T-cell (primary cell): ENCODE data around the gene OR13J1. TPM values are rescaled to one million over a fixed set of nuclear protein-coding genes. Genes with fewer than 3 reads are reported as not detected.
A peak's percentile ranks its signal among the peaks of the same experiment; 100 is the strongest.

Experiments
- ATAC-seq, 4 experiments: fragments of 200-7000 bp in 3 of 4; fragments of 150-1000 bp in 1 of 4; cut with Tn5 transposase; replicated peaks in 1 of 4; 1 replicate in 3 of 4; 2 replicates in 1 of 4; pipeline ENCODE4 v1.10.0; 2021; ENCODE audit warnings: moderate library complexity in 3 of 4, mild to moderate bottlenecking in 2 of 4, moderate number of reproducible peaks in 1 of 4
- CTCF ChIA-PET, 2 donors: fragments of 300-600 bp; sonication (Branson Sonifier 250); formaldehyde crosslinking; loops; one replicate each; lab custom pipeline; 2022; ENCODE audit warnings: antibody characterized with exemption in 2 of 2; lab: Charles Lee
- POLR2A ChIA-PET, 2 donors: fragments of 300-600 bp; sonication (Branson Sonifier 250); formaldehyde crosslinking; loops; one replicate each; lab custom pipeline; 2022; ENCODE audit warnings: antibody characterized with exemption in 2 of 2; lab: Charles Lee
- DNase-seq, 35 experiments: peaks; one replicate each; pipeline versions ENCODE4 v3.0.0 to v3.0.0-alpha.2; 2013 to 2023
- H3K27ac ChIP-seq: one replicate; pipeline ENCODE4 v1.5.1; 2013; ENCODE audit warnings: low read length
- H3K27me3 ChIP-seq, 2 experiments: replicated peaks in 1 of 2; 1 replicate in 1 of 2; 2 replicates in 1 of 2; pipeline versions ENCODE4 v1.6.1 to v1.7.0; 2013; ENCODE audit warnings: low read length in 1 of 2, mixed read lengths in 1 of 2; ENCODE audit not compliant: control insufficient read depth in 2 of 2, insufficient read depth in 2 of 2; ENCODE audit errors: extremely low read depth in 1 of 2
- H3K36me3 ChIP-seq, 2 donors: 1 replicate in 1 of 2; 2 replicates in 1 of 2; pipeline versions ENCODE4 v1.6.1 to v1.7.0; 2013; ENCODE audit warnings: low read length in 1 of 2; ENCODE audit not compliant: control insufficient read depth in 2 of 2, insufficient read depth in 1 of 2; ENCODE audit errors: extremely low read depth in 1 of 2
- H3K4me1 ChIP-seq, 2 experiments: 1 replicate in 1 of 2; 2 replicates in 1 of 2; pipeline versions ENCODE4 v1.6.1 to v1.7.0; 2013; ENCODE audit warnings: low read length in 2 of 2, mixed read lengths in 1 of 2; ENCODE audit not compliant: insufficient read depth in 2 of 2, control insufficient read depth in 1 of 2; ENCODE audit errors: extremely low read depth in 1 of 2
- H3K4me3 ChIP-seq, 2 donors: 1 replicate in 1 of 2; 2 replicates in 1 of 2; pipeline versions ENCODE4 v1.5.1 to v1.7.0; 2013; ENCODE audit warnings: mild to moderate bottlenecking in 2 of 2, low read length in 1 of 2, moderate library complexity in 1 of 2; ENCODE audit not compliant: control insufficient read depth in 1 of 2; ENCODE audit errors: extremely low read depth in 1 of 2
- H3K9me3 ChIP-seq: 2 replicates; pipeline ENCODE4 v1.7.0; 2013
- H3K27ac Mint-ChIP-seq, 2 donors: one replicate each; pipeline ENCODE4 v1.8.0; 2020 to 2021; ENCODE audit warnings: mild to moderate bottlenecking in 2 of 2, mixed read lengths in 2 of 2
- H3K27me3 Mint-ChIP-seq, 2 donors: one replicate each; pipeline ENCODE4 v1.8.0; 2021 to 2022; ENCODE audit warnings: mixed read lengths in 2 of 2
- H3K36me3 Mint-ChIP-seq: one replicate; pipeline ENCODE4 v1.8.0; 2021; ENCODE audit warnings: mixed read lengths
- H3K4me1 Mint-ChIP-seq, 3 donors: one replicate each; pipeline ENCODE4 v1.8.0; 2020 to 2022; ENCODE audit warnings: mixed read lengths in 3 of 3, mild to moderate bottlenecking in 1 of 3
- H3K4me3 Mint-ChIP-seq, 3 donors: one replicate each; pipeline ENCODE4 v1.8.0; 2020 to 2022; ENCODE audit warnings: mild to moderate bottlenecking in 3 of 3, mixed read lengths in 3 of 3, moderate library complexity in 3 of 3
- H3K9me3 Mint-ChIP-seq, 3 donors: one replicate each; pipeline ENCODE4 v1.8.0; 2020 to 2022; ENCODE audit warnings: mixed read lengths in 3 of 3
- WGBS: methylation state at CpG from one replicate; pipeline ENCODE4 v1.1.5; 2013; ENCODE audit warnings: missing lambda C conversion rate; ENCODE audit not compliant: insufficient coverage; 5-methylcytosine and 5-hydroxymethylcytosine counted together
- total RNA-seq, 35 experiments: library from RNA in 6 of 35; stranded (reverse) in 6 of 35; fragments of 120-200 nt in 1 of 35; gene quantifications; one replicate each; pipeline versions ENCODE4 v1.2.1 to v1.2.4 and lab custom pipeline; 2013 to 2026

Gene OR13J1
- total RNA-seq, 5 donors from 2014 or later (not counting 1 experiment from before 2014, with no cell fraction given): not detected

- H3K4me3 Mint-ChIP-seq: peak overlapping the region in 1 of 3 donors; percentile 37
- peaks cover 0 to 6% of the 10 kb centered on the region in 2 donors for H3K36me3 ChIP-seq
- no peaks in the 10 kb centered on the region for H3K9me3 Mint-ChIP-seq
- DNase-seq: no peak
- H3K27ac Mint-ChIP-seq: no peak overlapping the region
- H3K27me3 ChIP-seq: no peaks in the 10 kb centered on the region
- no peak overlapping the region for H3K27ac ChIP-seq
- no peak for ATAC-seq
- H3K4me3 ChIP-seq: no peak overlapping the region
- no peaks in the 10 kb centered on the region for H3K27me3 Mint-ChIP-seq
- peaks cover 20 to 27% of the 10 kb centered on the region in 2 experiments for H3K4me1 ChIP-seq
- peaks cover 26 to 37% (median 30%) of the 10 kb centered on the region in 3 donors for H3K4me1 Mint-ChIP-seq
- peaks cover 15% of the 10 kb centered on the region for H3K36me3 Mint-ChIP-seq
- ChIA-PET POLR2A (no interaction called here), CTCF (interaction anchor here (0.8 to 1.0 kb wide), 2 partner anchors 14 to 34 kb away, joined by 3 read pairs; no protein-coding TSS in a partner anchor)
- no CpG with 5 or more reads among the region's 4 CpGs for WGBS
- H3K9me3 ChIP-seq: no peaks in the 10 kb centered on the region
Measured at GRCh38 chr9:35847792-35848572, 22.2 kb downstream of the OR13J1 start.

- Mint-ChIP-seq H3K4me3 (peak overlapping the region in 1 of 3 donors; percentile 58), H3K9me3 (no peaks in the 10 kb centered on the region), H3K27me3 (no peaks in the 10 kb centered on the region), H3K4me1 (peaks cover 26 to 37% (median 30%) of the 10 kb centered on the region in 3 donors), H3K27ac (peak overlapping the region; percentile 61 to 80), H3K36me3 (peaks cover 15% of the 10 kb centered on the region)
- peaks cover 20 to 27% of the 10 kb centered on the region in 2 experiments for H3K4me1 ChIP-seq
- H3K36me3 ChIP-seq: peaks cover 0 to 6% of the 10 kb centered on the region in 2 donors
- ChIA-PET POLR2A (interaction anchor here in 1 of 2 donors (0.9 kb wide), 1 partner anchor 34 kb away, joined by 3 read pairs; the partner anchor contains the start of gene SPAG8), CTCF (no interaction called here)
- no peaks in the 10 kb centered on the region for H3K9me3 ChIP-seq
- DNase-seq: peak in 1 of 35 experiments; percentile 9
- no peaks in the 10 kb centered on the region for H3K27me3 ChIP-seq
- peak overlapping the region in 1 of 2 donors; percentile 2 for H3K4me3 ChIP-seq
- no peak for ATAC-seq
- 80% methylated on average over 49 of the region's 53 CpGs for WGBS
- H3K27ac ChIP-seq: no peak overlapping the region
Measured at GRCh38 chr9:35845824-35846771, 24.1 kb downstream of the OR13J1 start.

- peaks cover 2 to 6% of the 10 kb centered on the region in 2 donors for H3K36me3 ChIP-seq
- Mint-ChIP-seq H3K27ac (peak overlapping the region; percentile 61 to 62), H3K36me3 (peaks cover 15% of the 10 kb centered on the region), H3K27me3 (no peaks in the 10 kb centered on the region), H3K4me1 (peaks cover 26 to 37% (median 30%) of the 10 kb centered on the region in 3 donors), H3K9me3 (no peaks in the 10 kb centered on the region), H3K4me3 (peak overlapping the region in 1 of 3 donors; percentile 58)
- H3K4me3 ChIP-seq: no peak overlapping the region
- H3K27ac ChIP-seq: peak overlapping the region; percentile 26
- ChIA-PET POLR2A (interaction anchor here in 1 of 2 donors (0.6 kb wide), 2 partner anchors 14 to 1674 kb away, joined by 3 read pairs; no protein-coding TSS in a partner anchor), CTCF (no interaction called here)
- H3K9me3 ChIP-seq: no peaks in the 10 kb centered on the region
- DNase-seq: peak in 31 of 35 experiments; percentile 7 to 73 (median 35)
- H3K27me3 ChIP-seq: no peaks in the 10 kb centered on the region
- peaks cover 20 to 27% of the 10 kb centered on the region in 2 experiments for H3K4me1 ChIP-seq
- WGBS: 78% methylated on average over 6 of the region's 7 CpGs
- peak; percentile 83 to 99 (median 93) for ATAC-seq
Measured at GRCh38 chr9:35844628-35845270, 25.5 kb downstream of the OR13J1 start.

DNA sequence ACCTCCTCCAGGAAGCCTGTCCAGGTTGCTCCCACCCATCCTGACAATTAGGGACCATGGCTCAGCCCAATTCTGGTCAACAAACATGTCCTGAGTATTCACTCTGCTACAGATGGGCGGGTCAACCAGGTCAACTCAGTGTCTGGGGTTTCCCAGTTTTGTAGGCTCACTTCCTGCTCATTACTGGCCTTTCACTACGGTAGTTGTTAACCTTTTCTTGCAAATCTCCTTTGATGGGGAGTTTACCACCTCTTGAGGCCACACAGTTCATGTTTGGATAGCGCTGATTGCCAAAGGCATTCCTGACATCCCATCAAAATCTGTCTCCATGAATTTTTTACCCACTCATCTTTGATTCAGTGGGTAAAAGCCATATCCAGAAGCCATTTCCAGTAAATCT, 27.4 kb downstream of the OR13J1 start:
- peaks cover 9% of the 10 kb centered on the region for H3K36me3 Mint-ChIP-seq
- CTCF ChIA-PET: no interaction called here
- Histone ChIP-seq H3K4me3 (no peak overlapping the region), H3K27ac (no peak overlapping the region), H3K9me3 (no peaks in the 10 kb centered on the region), H3K4me1 (peaks cover 20 to 27% of the 10 kb centered on the region in 2 experiments), H3K36me3 (peaks cover 3 to 6% of the 10 kb centered on the region in 2 donors), H3K27me3 (no peaks in the 10 kb centered on the region)
- ATAC-seq: no peak
- H3K4me1 Mint-ChIP-seq: peaks cover 26 to 34% (median 30%) of the 10 kb centered on the region in 3 donors
- no peak for DNase-seq
- H3K9me3 Mint-ChIP-seq: no peaks in the 10 kb centered on the region
- no peaks in the 10 kb centered on the region for H3K27me3 Mint-ChIP-seq
- H3K27ac Mint-ChIP-seq: no peak overlapping the region
- POLR2A ChIA-PET: interaction anchor here in 1 of 2 donors (0.6 kb wide), 1 partner anchor 203 kb away, joined by 3 read pairs; no protein-coding TSS in a partner anchor
- WGBS: 57% methylated on average over 3 of the region's 3 CpGs
- no peak overlapping the region for H3K4me3 Mint-ChIP-seq

- Mint-ChIP-seq H3K27me3 (no peaks in the 10 kb centered on the region), H3K4me1 (peaks cover 25 to 28% (median 26%) of the 10 kb centered on the region in 3 donors), H3K36me3 (peaks cover 3% of the 10 kb centered on the region), H3K4me3 (no peak overlapping the region), H3K9me3 (no peaks in the 10 kb centered on the region), H3K27ac (no peak overlapping the region)
- H3K27me3 ChIP-seq: no peaks in the 10 kb centered on the region
- ChIA-PET CTCF (no interaction called here), POLR2A (interaction anchor here in 1 of 2 donors (0.6 kb wide), 1 partner anchor 203 kb away, joined by 3 read pairs; no protein-coding TSS in a partner anchor)
- peaks cover 20 to 27% of the 10 kb centered on the region in 2 experiments for H3K4me1 ChIP-seq
- no peak overlapping the region for H3K4me3 ChIP-seq
- 90% methylated on average over 6 of the region's 17 CpGs for WGBS
- H3K27ac ChIP-seq: no peak overlapping the region
- DNase-seq (no peak), ATAC-seq (no peak)
- H3K9me3 ChIP-seq: no peaks in the 10 kb centered on the region
- peaks cover 3 to 5% of the 10 kb centered on the region in 2 donors for H3K36me3 ChIP-seq
Measured at GRCh38 chr9:35842020-35842745, 28.0 kb downstream of the OR13J1 start.
